ENCODE data around the gene HTR3D. TPM values are rescaled to one million over a fixed set of nuclear protein-coding genes. Genes with fewer than 3 reads are reported as not detected.
A peak's percentile ranks its signal among the peaks of the same experiment; 100 is the strongest.

Gene HTR3D
- total RNA-seq, 1 experiment from 2014 or later: not detected

GRCh38 chr3:184017672-184018423 lies 13.7 kb upstream of the HTR3D start, which contains the start of gene ABCC5 (continued):
- TF ChIP-seq TCF7L2 (IDR thresholded peaks at IDR 0.05; ENCODE audit: borderline replicate concordance, extremely low read depth, insufficient read depth, insufficient read length) (peak; percentile 61), ZFX (IDR thresholded peaks at IDR 0.05) (peak; percentile 22; the same call in 1 of the 2 replicates), SIN3A (IDR thresholded peaks at IDR 0.05; ENCODE audit: low read depth) (peak; percentile 52; the same call in 1 of the 2 replicates), SP1 (IDR thresholded peaks at IDR 0.05; ENCODE audit: low read depth) (0 out of 2 replicates have a peak, but pooled peaks have one; percentile 14), ELF1 (IDR thresholded peaks at IDR 0.05; ENCODE audit: borderline replicate concordance, low read depth) (no peak; the same call in 1 of the 2 replicates)

- H3K36me3 ChIP-seq (ENCODE audit: control insufficient read depth in 1 of 2, insufficient read depth in 2 of 2, low read length in 2 of 2): no peaks in the 10 kb centered on the region
- H3K4me3 ChIP-seq (replicated peaks in 1 of 2; ENCODE audit: low read depth in 1 of 2, low read length in 2 of 2): peak overlapping the region; percentile 83 to 100
- peak overlapping the region; percentile 71; the same call in 1 of the 2 replicates for H3K27ac ChIP-seq (ENCODE audit: low read depth, low read length)
- no peaks in the 10 kb centered on the region for H3K9me3 ChIP-seq (ENCODE audit: control insufficient read depth in 1 of 2, insufficient read depth in 1 of 2, low read depth in 1 of 2, low read length in 2 of 2)
- no peak for DNase-seq (ENCODE audit: low read depth, low spot score)
- H3K4me2 ChIP-seq (ENCODE audit: low read length): peak overlapping the region; percentile 82
- POLR2A ChIA-PET: interaction anchor here (1.0 kb wide), 2 partner anchors 17 to 32 kb away, joined by 3 to 5 read pairs; no protein-coding TSS in a partner anchor
- CTCF ChIA-PET: interaction anchor here (0.6 to 1.2 kb wide), 9 partner anchors 12 to 270 kb away, joined by 3 to 11 read pairs (median 3); partner anchors contain the start of genes HTR3C and PARL
- intact Hi-C loops (cut with micrococcal nuclease): loop anchor here (10.0 kb wide), 1 partner anchor 266 kb away; no protein-coding TSS in a partner anchor
- RAD21 ChIA-PET (ENCODE audit: low non-redundant PET in 1 of 2, low total read pairs in 2 of 2, uncharacterized antibody in 2 of 2, unreplicated experiment in 2 of 2): no interaction called here
- ATAC-seq: no peak
- H3K9ac ChIP-seq (ENCODE audit: low read length): peak overlapping the region; percentile 70
- BruUV-seq (replicated peaks): TSS peak; percentile 69
- no peaks in the 10 kb centered on the region for H3K9me2 ChIP-seq (ENCODE audit: insufficient read depth)
- no peaks in the 10 kb centered on the region for H4K20me1 ChIP-seq (ENCODE audit: insufficient read depth)
- TF ChIP-seq JUND (IDR thresholded peaks at IDR 0.05) (no peak), SP1 (IDR thresholded peaks at IDR 0.05; ENCODE audit: low read depth) (no peak), CTCF (IDR thresholded peaks at IDR 0.05 in 2 of 3, conservative IDR thresholded peaks at IDR 0.05 in 1 of 3; ENCODE audit: borderline replicate concordance in 1 of 3, insufficient read depth in 1 of 3, low read depth in 2 of 3, low read length in 2 of 3) (no peak), POLR2A (IDR thresholded peaks at IDR 0.05; ENCODE audit: borderline replicate concordance, extremely low read depth, insufficient read depth, insufficient read length) (no peak), FOSL1 (IDR thresholded peaks at IDR 0.05; ENCODE audit: low read depth) (no peak), SIN3A (IDR thresholded peaks at IDR 0.05; ENCODE audit: low read depth) (no peak), YY1 (IDR thresholded peaks at IDR 0.05; ENCODE audit: extremely low read depth, insufficient replicate concordance, low read depth, low read length) (no peak), POLR2AphosphoS5 (IDR thresholded peaks at IDR 0.05; ENCODE audit: low read depth, low read length) (no peak), REST (IDR thresholded peaks at IDR 0.05; ENCODE audit: low read depth) (no peak), ELF1 (IDR thresholded peaks at IDR 0.05; ENCODE audit: borderline replicate concordance, low read depth) (no peak), RAD21 (IDR thresholded peaks at IDR 0.05; ENCODE audit: low read depth) (no peak), ZBTB33 (IDR thresholded peaks at IDR 0.05; ENCODE audit: extremely low read depth, insufficient replicate concordance, low read length) (no peak)
- peaks cover 4 to 13% of the 10 kb centered on the region in 2 experiments; a peak in 3 of 4 replicates for H3K4me1 ChIP-seq (ENCODE audit: control insufficient read depth in 1 of 2, insufficient read depth in 2 of 2, low read length in 2 of 2)
- H3K27me3 ChIP-seq (ENCODE audit: insufficient read depth, low read length): no peaks in the 10 kb centered on the region
- no peaks in the 10 kb centered on the region; the same call in 1 of the 2 replicates for H3K79me2 ChIP-seq (ENCODE audit: insufficient read depth, low read length)
- peak overlapping the region; percentile 59 for H2AFZ ChIP-seq (ENCODE audit: low read depth, low read length, poor library complexity, severe bottlenecking)
These were observed 13.0 kb upstream of the HTR3D start for GRCh38 chr3:184018424-184018973.

Measured in HCT116 (cell line).